ENCODE results near the gene PARL.

The PARL gene

DNA sequence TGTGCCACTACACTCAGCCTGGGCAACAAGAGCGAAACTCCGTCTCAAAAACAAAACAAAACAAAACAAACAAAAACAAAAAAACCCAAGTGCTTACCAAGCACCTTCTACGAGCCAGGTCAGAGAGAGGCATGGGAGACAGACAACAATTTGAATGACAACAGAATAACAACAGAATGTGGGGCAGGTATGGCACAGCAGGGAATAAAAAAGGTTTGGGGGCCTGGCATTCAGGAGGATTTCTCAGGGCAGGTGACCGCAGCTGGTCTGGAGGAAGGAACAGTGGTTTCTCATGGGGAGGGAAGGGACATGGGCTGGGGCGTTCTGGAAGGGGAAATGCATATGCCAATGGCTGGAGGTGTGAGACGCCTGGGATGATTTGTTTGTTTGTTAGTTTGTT lies 22.5 kb upstream of the PARL start:
- no peak overlapping the region for H3K4me3 ChIP-seq (ENCODE audit: low read depth, low read length)
- DNase-seq (ENCODE audit: low read depth) = no peak
- TF ChIP-seq, protein P1, sequence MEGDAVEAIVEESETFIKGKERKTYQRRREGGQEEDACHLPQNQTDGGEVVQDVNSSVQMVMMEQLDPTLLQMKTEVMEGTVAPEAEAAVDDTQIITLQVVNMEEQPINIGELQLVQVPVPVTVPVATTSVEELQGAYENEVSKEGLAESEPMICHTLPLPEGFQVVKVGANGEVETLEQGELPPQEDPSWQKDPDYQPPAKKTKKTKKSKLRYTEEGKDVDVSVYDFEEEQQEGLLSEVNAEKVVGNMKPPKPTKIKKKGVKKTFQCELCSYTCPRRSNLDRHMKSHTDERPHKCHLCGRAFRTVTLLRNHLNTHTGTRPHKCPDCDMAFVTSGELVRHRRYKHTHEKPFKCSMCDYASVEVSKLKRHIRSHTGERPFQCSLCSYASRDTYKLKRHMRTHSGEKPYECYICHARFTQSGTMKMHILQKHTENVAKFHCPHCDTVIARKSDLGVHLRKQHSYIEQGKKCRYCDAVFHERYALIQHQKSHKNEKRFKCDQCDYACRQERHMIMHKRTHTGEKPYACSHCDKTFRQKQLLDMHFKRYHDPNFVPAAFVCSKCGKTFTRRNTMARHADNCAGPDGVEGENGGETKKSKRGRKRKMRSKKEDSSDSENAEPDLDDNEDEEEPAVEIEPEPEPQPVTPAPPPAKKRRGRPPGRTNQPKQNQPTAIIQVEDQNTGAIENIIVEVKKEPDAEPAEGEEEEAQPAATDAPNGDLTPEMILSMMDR (IDR thresholded peaks at IDR 0.05; ENCODE audit: control insufficient read depth, extremely low read depth, insufficient read depth) = no peak

DNA sequence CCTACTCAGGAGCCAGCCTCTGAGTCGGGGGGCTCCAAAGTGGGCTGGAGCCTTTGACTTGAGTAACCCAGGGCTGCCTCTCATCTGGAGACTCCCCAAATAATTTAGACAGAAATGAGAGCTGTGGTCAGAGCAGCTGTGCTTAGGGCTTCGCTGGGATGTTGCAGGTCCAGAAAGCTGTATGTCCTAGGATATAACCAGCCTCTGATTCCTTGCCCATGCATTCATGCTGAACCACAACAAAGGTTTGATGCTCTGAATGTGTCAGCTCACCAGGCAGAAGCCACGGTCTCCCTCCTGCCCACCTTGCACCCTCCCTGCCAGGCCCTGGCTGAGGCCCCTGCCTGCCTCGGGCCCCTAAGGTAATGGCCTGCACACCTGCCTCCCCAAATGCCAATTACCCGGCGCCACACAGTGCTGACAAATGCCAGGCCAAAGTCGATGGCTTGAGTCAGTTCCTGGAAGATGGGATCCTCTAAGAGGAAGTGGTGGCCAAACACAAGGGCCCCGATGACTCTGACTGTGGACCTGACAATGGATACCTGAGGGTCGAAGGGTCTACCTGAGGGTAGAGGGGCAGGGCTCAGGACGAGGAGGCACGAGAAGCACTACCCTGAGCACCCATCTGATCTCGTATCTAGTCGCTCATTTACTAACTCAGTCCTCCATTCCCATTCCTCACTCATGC lies 21.7 kb upstream of the PARL start:
- H3K4me3 ChIP-seq (ENCODE audit: low read depth, low read length) = no peak overlapping the region
- TF ChIP-seq, protein P1 (IDR thresholded peaks at IDR 0.05; ENCODE audit: control insufficient read depth, extremely low read depth, insufficient read depth) = no peak
- DNase-seq (ENCODE audit: low read depth) = no peak

DNA sequence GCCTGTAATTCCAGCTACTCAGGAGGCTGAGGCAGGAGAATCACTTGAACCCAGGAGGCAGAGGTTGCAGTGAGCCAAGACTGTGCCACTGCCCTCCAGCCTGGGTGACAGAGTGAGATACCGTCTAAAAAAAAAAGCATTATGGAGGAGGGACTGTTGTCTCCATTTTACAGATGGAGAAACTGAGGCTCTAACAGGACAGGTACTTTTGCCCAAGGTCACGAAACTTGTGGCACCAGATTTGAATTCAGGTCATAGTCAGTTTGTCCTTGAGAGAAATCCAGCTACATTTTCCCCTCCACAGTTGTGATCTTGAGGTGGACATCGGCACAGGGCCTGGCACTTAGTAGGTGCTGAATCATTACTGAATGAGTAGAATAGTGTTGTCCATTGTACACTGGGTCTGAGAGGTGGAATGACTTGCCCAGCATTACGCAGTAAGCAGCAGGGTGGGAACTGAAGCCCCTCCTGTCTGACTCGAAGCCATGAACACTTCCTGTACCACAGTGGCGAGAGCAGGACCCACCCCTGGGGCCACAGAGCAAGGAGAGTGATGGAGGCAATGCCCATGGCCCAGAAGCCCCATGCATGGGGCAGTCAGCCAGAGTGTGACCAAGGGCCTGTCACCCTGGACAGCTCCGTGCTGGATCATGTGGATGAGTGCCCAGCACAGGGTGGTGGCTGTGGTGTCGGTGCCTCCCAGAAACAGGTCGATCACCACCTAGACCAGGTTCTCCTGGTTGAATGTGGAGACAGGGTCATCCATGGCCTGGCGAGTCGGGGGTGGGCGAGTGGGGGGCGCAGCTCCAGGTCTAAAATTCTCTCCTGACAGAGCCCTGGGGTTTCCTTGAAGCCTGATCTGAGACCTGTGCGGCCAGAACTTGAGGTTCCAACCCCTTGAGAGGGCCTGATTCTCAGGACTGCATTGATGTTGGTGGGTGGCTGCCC lies 20.4 kb upstream of the PARL start:
- TF ChIP-seq, protein P1 (IDR thresholded peaks at IDR 0.05; ENCODE audit: control insufficient read depth, extremely low read depth, insufficient read depth) = no peak
- no peak overlapping the region for H3K4me3 ChIP-seq (ENCODE audit: low read depth, low read length)
- DNase-seq (ENCODE audit: low read depth) = no peak

DNA sequence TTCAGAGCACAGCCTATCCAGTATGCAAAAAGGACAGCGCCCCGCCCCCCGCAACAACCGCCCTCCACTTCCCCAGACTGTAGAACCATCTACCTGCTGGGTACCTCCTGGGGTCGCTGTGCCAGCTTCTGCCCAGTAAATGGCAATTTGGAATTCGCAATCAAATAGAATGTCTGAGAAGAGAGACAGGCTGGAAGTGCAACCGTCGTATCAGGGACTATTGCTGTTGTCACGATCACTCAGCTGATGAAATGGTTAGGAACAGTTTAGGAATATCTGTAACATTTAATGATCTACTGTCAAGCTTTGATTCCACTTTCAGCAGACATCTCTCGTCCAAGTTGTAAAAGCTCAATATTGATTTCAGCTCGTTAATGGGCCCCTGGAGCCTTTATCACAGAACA lies 13.3 kb upstream of the PARL start:
- TF ChIP-seq, protein P1 (IDR thresholded peaks at IDR 0.05; ENCODE audit: control insufficient read depth, extremely low read depth, insufficient read depth) = no peak
- DNase-seq (ENCODE audit: low read depth) = no peak
- H3K4me3 ChIP-seq (ENCODE audit: low read depth, low read length) = no peak overlapping the region

DNA sequence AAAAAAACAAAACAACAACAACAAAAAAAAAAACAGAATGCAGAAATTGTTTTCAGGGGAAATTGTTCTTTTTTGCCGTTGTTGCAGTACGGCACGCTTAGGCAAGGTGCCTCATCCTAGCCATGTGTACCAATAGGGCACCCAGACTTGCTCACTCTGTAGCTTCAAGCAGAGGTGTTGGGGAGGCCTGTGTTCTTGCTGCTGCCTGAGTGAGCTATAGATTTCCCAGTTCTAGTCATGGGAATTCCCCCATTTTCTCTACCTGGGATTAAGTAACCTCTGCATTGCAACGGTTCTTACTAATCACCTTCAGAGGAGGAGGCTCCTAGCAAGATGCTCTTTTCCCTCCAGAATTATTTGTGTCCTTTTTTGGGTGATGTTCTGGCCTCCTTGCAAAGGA lies 12.9 kb upstream of the PARL start:
- no peak for DNase-seq (ENCODE audit: low read depth)
- TF ChIP-seq, protein P1 (IDR thresholded peaks at IDR 0.05; ENCODE audit: control insufficient read depth, extremely low read depth, insufficient read depth) = no peak
- H3K4me3 ChIP-seq (ENCODE audit: low read depth, low read length) = no peak overlapping the region

DNA sequence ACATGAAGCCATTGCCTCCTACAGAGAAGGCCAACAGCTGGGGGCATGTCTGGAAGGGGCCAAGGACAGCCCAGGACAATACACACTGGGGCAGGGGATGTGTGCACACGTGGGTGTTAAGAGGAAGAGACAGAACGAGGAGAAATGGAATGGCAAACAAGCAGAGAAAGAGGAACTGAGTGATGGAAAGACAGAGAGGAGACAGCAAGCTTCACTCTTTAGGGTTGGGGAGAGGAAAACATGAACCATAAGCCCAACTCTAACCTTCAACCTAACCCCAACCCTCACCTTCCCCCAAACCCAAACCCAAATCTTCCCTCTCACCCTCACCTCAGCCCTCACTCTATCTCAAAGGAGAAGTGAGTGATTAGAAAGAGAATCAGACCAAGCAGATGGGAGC lies 11.9 kb upstream of the PARL start:
- no peak for DNase-seq (ENCODE audit: low read depth)

More for the DNA sequence above, 11.9 kb upstream of the PARL start:
- H3K4me3 ChIP-seq (ENCODE audit: low read depth, low read length) = no peak overlapping the region
- TF ChIP-seq, protein P1 (IDR thresholded peaks at IDR 0.05; ENCODE audit: control insufficient read depth, extremely low read depth, insufficient read depth) = no peak
